ENCODE data around the gene GARS1. TPM values are rescaled to one million over a fixed set of nuclear protein-coding genes. Genes with fewer than 3 reads are reported as not detected.

Gene GARS1
- total RNA-seq, 3 donors from 2014 or later (not counting 1 experiment from before 2014, with no cell fraction given), result 80.2 to 107 (median 92.4) TPM

GRCh38 chr7:30674876-30675275, 80.2 kb downstream of the GARS1 start:
- H3K4me1 Mint-ChIP-seq, result no peaks in the 10 kb centered on the region
- no peak overlapping the region for H3K27ac Mint-ChIP-seq
- H3K36me3 Mint-ChIP-seq, result no peaks in the 10 kb centered on the region
- no peak overlapping the region for H3K27ac ChIP-seq (ENCODE audit: low read length)
- ATAC-seq, result no peak
- H3K36me3 ChIP-seq (ENCODE audit: control insufficient read depth, insufficient read depth, low read length), result no peaks in the 10 kb centered on the region
- intact Hi-C loops (cut with micrococcal nuclease), result no loop called here
- H3K9me3 ChIP-seq (ENCODE audit: control insufficient read depth, insufficient read depth, low read length), result no peaks in the 10 kb centered on the region
- DNase-seq, result no peak
- WGBS (ENCODE audit: insufficient coverage), result 27% methylated on average over 2 of the region's 2 CpGs
- peaks cover 25 to 29% of the 10 kb centered on the region in 2 donors for H3K27me3 Mint-ChIP-seq (ENCODE audit: low read depth in 2 of 2)
- H3K27me3 ChIP-seq (ENCODE audit: control insufficient read depth, insufficient read depth, low read length), result no peaks in the 10 kb centered on the region
- no peaks in the 10 kb centered on the region for H3K9me3 Mint-ChIP-seq
- H3K4me3 Mint-ChIP-seq, result no peak overlapping the region
- no peak overlapping the region for H3K4me3 ChIP-seq (ENCODE audit: low read length)
- H3K4me1 ChIP-seq (ENCODE audit: control insufficient read depth, insufficient read depth, low read length), result no peaks in the 10 kb centered on the region
- no peak for TF ChIP-seq CTCF (IDR thresholded peaks at IDR 0.05)

GRCh38 chr7:30678805-30679204, 84.1 kb downstream of the GARS1 start:
- no peaks in the 10 kb centered on the region for H3K9me3 Mint-ChIP-seq
- no peak overlapping the region for H3K27ac Mint-ChIP-seq
- Histone ChIP-seq H3K4me3 (ENCODE audit: low read length) (no peak overlapping the region), H3K27me3 (ENCODE audit: control insufficient read depth, insufficient read depth, low read length) (peaks cover 19% of the 10 kb centered on the region), H3K36me3 (ENCODE audit: control insufficient read depth, insufficient read depth, low read length) (no peaks in the 10 kb centered on the region), H3K9me3 (ENCODE audit: control insufficient read depth, insufficient read depth, low read length) (no peaks in the 10 kb centered on the region), H3K4me1 (ENCODE audit: control insufficient read depth, insufficient read depth, low read length) (peaks cover 15% of the 10 kb centered on the region), H3K27ac (ENCODE audit: low read length) (no peak overlapping the region)
- H3K27me3 Mint-ChIP-seq (ENCODE audit: low read depth in 2 of 2), result peaks cover 57 to 62% of the 10 kb centered on the region in 2 donors
- H3K4me3 Mint-ChIP-seq, result no peak overlapping the region
- DNase-seq, result no peak
- intact Hi-C loops (cut with micrococcal nuclease), result no loop called here
- TF ChIP-seq CTCF (IDR thresholded peaks at IDR 0.05), result no peak
- 55% methylated on average over 2 of the region's 2 CpGs for WGBS (ENCODE audit: insufficient coverage)
- H3K36me3 Mint-ChIP-seq, result no peaks in the 10 kb centered on the region
- no peak for ATAC-seq
- peaks cover 12 to 15% of the 10 kb centered on the region in 2 donors for H3K4me1 Mint-ChIP-seq

GRCh38 chr7:30679664-30680063, 85.0 kb downstream of the GARS1 start:
- intact Hi-C loops (cut with micrococcal nuclease), result loop anchor here (5.0 kb wide), 1 partner anchor 63 kb away; no protein-coding TSS in a partner anchor
- H3K36me3 ChIP-seq (ENCODE audit: control insufficient read depth, insufficient read depth, low read length), result no peaks in the 10 kb centered on the region
- TF ChIP-seq CTCF (IDR thresholded peaks at IDR 0.05), result no peak
- H3K27me3 ChIP-seq (ENCODE audit: control insufficient read depth, insufficient read depth, low read length), result peaks cover 19% of the 10 kb centered on the region
- no peak overlapping the region for H3K27ac ChIP-seq (ENCODE audit: low read length)
- Mint-ChIP-seq H3K4me1 (peaks cover 12 to 15% of the 10 kb centered on the region in 2 donors), H3K9me3 (no peaks in the 10 kb centered on the region), H3K27me3 (ENCODE audit: low read depth in 2 of 2) (peaks cover 57 to 63% of the 10 kb centered on the region in 2 donors), H3K4me3 (no peak overlapping the region), H3K36me3 (no peaks in the 10 kb centered on the region), H3K27ac (no peak overlapping the region)
- no peaks in the 10 kb centered on the region for H3K9me3 ChIP-seq (ENCODE audit: control insufficient read depth, insufficient read depth, low read length)
- H3K4me1 ChIP-seq (ENCODE audit: control insufficient read depth, insufficient read depth, low read length), result peaks cover 15% of the 10 kb centered on the region
- WGBS (ENCODE audit: insufficient coverage), result 0% methylated on average over 2 of the region's 2 CpGs
- H3K4me3 ChIP-seq (ENCODE audit: low read length), result no peak overlapping the region
- DNase-seq (no peak), ATAC-seq (no peak)

GRCh38 chr7:30681331-30681797, 86.7 kb downstream of the GARS1 start:
- Mint-ChIP-seq H3K27me3 (ENCODE audit: low read depth in 2 of 2) (peaks cover 59% of the 10 kb centered on the region in 2 donors), H3K9me3 (no peaks in the 10 kb centered on the region), H3K4me1 (peaks cover 12 to 15% of the 10 kb centered on the region in 2 donors), H3K36me3 (no peaks in the 10 kb centered on the region), H3K4me3 (peak overlapping the region; percentile 82), H3K27ac (peak overlapping the region in 1 of 2 donors; percentile 61)
- WGBS (ENCODE audit: insufficient coverage), result 12% methylated on average over 16 of the region's 16 CpGs
- no peaks in the 10 kb centered on the region for H3K9me3 ChIP-seq (ENCODE audit: control insufficient read depth, insufficient read depth, low read length)
- H3K36me3 ChIP-seq (ENCODE audit: control insufficient read depth, insufficient read depth, low read length), result no peaks in the 10 kb centered on the region
- no peak overlapping the region for H3K4me3 ChIP-seq (ENCODE audit: low read length)
- TF ChIP-seq CTCF (IDR thresholded peaks at IDR 0.05), result no peak
- H3K27ac ChIP-seq (ENCODE audit: low read length), result no peak overlapping the region
- intact Hi-C loops (cut with micrococcal nuclease), result loop anchor here (5.0 kb wide), 1 partner anchor 61 kb away; no protein-coding TSS in a partner anchor
- peaks cover 19% of the 10 kb centered on the region for H3K27me3 ChIP-seq (ENCODE audit: control insufficient read depth, insufficient read depth, low read length)
- ATAC-seq (no peak), DNase-seq (no peak)
- H3K4me1 ChIP-seq (ENCODE audit: control insufficient read depth, insufficient read depth, low read length), result peaks cover 15% of the 10 kb centered on the region
